Gastrocnemius medialis (tissue), 4 donors: ENCODE results near the gene CENPT. TPM values are rescaled to one million over a fixed set of nuclear protein-coding genes. Genes with fewer than 3 reads are reported as not detected.

Experiments used
- ATAC-seq, 2 donors: fragments of 150-250 bp; one replicate each; pipeline ENCODE4 v1.9.1; 2016
- DNase-seq, 2 donors: peaks; one replicate each; pipeline ENCODE4 v3.0.0-alpha.2; 2019
- H3K27ac ChIP-seq, 4 donors: fragments of 200-600 bp; sonication (generic); 1 replicate in 1 of 4; 2 replicates in 3 of 4; pipeline ENCODE4 v1.5.1; 2016 to 2018; ENCODE audit warnings: mild to moderate bottlenecking in 2 of 4, moderate library complexity in 1 of 4
- H3K27me3 ChIP-seq, 3 donors: fragments of 200-600 bp; sonication (generic) in 2 of 3; 1 replicate in 1 of 3; 2 replicates in 2 of 3; pipeline versions ENCODE4 v1.5.1 to v1.6.0; 2016 to 2019; ENCODE audit warnings: mild to moderate bottlenecking in 1 of 3, moderate library complexity in 1 of 3
- H3K36me3 ChIP-seq, 2 donors: fragments of 200-600 bp; sonication (generic) in 1 of 2; one replicate each; pipeline ENCODE4 v1.5.1; 2017 to 2018
- H3K4me1 ChIP-seq, 2 donors: fragments of 200-600 bp; sonication (generic) in 1 of 2; one replicate each; pipeline ENCODE4 v1.5.1; 2016 to 2017; ENCODE audit warnings: mild to moderate bottlenecking in 2 of 2
- H3K4me3 ChIP-seq, 4 donors: fragments of 200-600 bp; sonication (generic) in 3 of 4; 1 replicate in 1 of 4; 2 replicates in 3 of 4; pipeline ENCODE4 v1.5.1; 2016 to 2019; ENCODE audit warnings: mild to moderate bottlenecking in 2 of 4
- H3K9me3 ChIP-seq, 3 donors: fragments of 200-600 bp; sonication (generic) in 2 of 3; 1 replicate in 1 of 3; 2 replicates in 2 of 3; pipeline ENCODE4 v1.5.1; 2016 to 2019
- POLR2A ChIP-seq, 2 donors: fragments of 450-650 bp; IDR thresholded peaks; one replicate each; pipeline ENCODE4 v1.6.1; 2017; ENCODE audit warnings: antibody characterized with exemption in 2 of 2, mild to moderate bottlenecking in 2 of 2, moderate library complexity in 2 of 2
- in situ Hi-C, 4 donors: fragments of 200-750 bp; cut with MboI; loops; one replicate each; pipeline versions ENCODE4 v1.15.0 to v1.8.0; 2017; ENCODE audit warnings: low sequenced_read_pairs in 4 of 4
- intact Hi-C: fragments of 100-400 bp; cut with DNase I; formaldehyde crosslinking; loops from one replicate; pipeline ENCODE4 v1.15.1; 2023; ENCODE audit warnings: low total_unique reads
- total RNA-seq, 4 donors: library from RNA; depleted of rRNA; stranded (reverse); fragments of >200 nt; gene quantifications; one replicate each; pipeline versions ENCODE4 v1.1.0 to v1.2.3, GENCODE V29; 2016
- TF ChIP-seq, protein P1 (sequence below), 5 experiments: fragments of 450-650 bp in 3 of 5; fragments of 200-600 bp in 2 of 5; sonication (generic) in 2 of 5; IDR thresholded peaks in 4 of 5; conservative IDR thresholded peaks in 1 of 5; 1 replicate in 4 of 5; 2 replicates in 1 of 5; pipeline ENCODE4 v1.5.1; 2016 to 2019; ENCODE audit warnings: antibody characterized with exemption in 5 of 5, mild to moderate bottlenecking in 3 of 5, moderate library complexity in 3 of 5

CENPT gene
- total RNA-seq, 4 donors from 2014 or later, result 14.9 to 41.2 (median 20.0) TPM

DNA sequence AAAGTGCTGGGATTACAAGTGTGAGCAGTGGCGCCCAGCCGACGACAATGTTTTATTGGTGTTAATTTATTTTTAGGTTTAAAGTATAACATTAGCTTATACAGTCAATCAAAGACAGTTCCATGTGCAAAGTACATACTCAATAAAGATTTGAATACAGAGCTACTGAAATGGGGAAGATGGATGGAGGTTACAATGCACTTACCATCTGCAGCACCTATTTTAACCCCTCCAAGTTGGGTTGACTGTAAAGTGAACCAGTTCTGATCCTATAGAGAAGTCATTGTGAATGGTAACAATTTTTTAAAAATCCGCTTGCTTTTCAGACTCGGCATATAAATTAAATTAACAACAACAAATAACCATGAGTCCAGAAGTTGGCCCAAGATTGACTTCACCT, 44.9 kb upstream of the CENPT start:
- no peak for DNase-seq
- intact Hi-C loops, result no loop called here
- H3K36me3 ChIP-seq, result no peaks in the 10 kb centered on the region
- H3K27ac ChIP-seq, result peak overlapping the region; percentile 90 to 100 (median 96)
- H3K9me3 ChIP-seq, result no peaks in the 10 kb centered on the region
- H3K27me3 ChIP-seq, result no peaks in the 10 kb centered on the region
- TF ChIP-seq, protein P1, sequence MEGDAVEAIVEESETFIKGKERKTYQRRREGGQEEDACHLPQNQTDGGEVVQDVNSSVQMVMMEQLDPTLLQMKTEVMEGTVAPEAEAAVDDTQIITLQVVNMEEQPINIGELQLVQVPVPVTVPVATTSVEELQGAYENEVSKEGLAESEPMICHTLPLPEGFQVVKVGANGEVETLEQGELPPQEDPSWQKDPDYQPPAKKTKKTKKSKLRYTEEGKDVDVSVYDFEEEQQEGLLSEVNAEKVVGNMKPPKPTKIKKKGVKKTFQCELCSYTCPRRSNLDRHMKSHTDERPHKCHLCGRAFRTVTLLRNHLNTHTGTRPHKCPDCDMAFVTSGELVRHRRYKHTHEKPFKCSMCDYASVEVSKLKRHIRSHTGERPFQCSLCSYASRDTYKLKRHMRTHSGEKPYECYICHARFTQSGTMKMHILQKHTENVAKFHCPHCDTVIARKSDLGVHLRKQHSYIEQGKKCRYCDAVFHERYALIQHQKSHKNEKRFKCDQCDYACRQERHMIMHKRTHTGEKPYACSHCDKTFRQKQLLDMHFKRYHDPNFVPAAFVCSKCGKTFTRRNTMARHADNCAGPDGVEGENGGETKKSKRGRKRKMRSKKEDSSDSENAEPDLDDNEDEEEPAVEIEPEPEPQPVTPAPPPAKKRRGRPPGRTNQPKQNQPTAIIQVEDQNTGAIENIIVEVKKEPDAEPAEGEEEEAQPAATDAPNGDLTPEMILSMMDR (IDR thresholded peaks at IDR 0.05 in 4 of 5, conservative IDR thresholded peaks at IDR 0.05 in 1 of 5), result no peak
- TF ChIP-seq POLR2A (IDR thresholded peaks at IDR 0.05), result no peak
- in situ Hi-C loops, result no loop called here
- ATAC-seq, result no peak
- H3K4me1 ChIP-seq, result peaks cover 39 to 42% of the 10 kb centered on the region in 2 donors
- H3K4me3 ChIP-seq, result peak overlapping the region; percentile 71 to 94 (median 88)

DNA sequence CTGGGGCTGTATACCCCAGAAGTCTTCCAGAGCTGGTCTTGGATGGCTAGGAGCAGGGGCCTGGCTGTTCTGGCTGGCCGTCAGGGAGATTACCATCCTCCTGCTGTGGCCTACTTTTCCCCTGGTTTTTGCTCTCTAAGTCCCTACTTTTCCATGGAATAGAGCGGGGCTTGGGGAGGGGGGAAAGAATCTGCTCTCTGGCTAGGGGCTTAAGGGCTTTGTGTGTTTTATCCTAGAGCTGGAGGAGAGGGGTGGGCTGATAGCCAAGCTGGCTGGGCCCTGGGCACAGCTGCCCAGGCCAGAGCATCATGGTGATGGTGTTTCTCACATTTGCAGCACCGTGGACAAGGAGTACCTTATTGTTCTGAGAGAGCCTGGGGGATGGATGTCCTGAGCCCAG, 40.8 kb upstream of the CENPT start:
- Histone ChIP-seq H3K36me3 (peaks cover 0 to 8% of the 10 kb centered on the region in 2 donors), H3K9me3 (no peaks in the 10 kb centered on the region), H3K27ac (no peak overlapping the region), H3K4me3 (no peak overlapping the region), H3K27me3 (no peaks in the 10 kb centered on the region), H3K4me1 (peaks cover 24 to 26% of the 10 kb centered on the region in 2 donors)
- no peak for DNase-seq
- no peak for ATAC-seq
- TF ChIP-seq POLR2A (IDR thresholded peaks at IDR 0.05), result no peak
- TF ChIP-seq, protein P1 (IDR thresholded peaks at IDR 0.05 in 4 of 5, conservative IDR thresholded peaks at IDR 0.05 in 1 of 5), result no peak
- intact Hi-C loops (no loop called here), in situ Hi-C loops (loop anchor here in 1 of 4 donors (10.0 kb wide), 1 partner anchor 46 kb away; the partner anchor contains the start of genes CTRL and PSMB10)

DNA sequence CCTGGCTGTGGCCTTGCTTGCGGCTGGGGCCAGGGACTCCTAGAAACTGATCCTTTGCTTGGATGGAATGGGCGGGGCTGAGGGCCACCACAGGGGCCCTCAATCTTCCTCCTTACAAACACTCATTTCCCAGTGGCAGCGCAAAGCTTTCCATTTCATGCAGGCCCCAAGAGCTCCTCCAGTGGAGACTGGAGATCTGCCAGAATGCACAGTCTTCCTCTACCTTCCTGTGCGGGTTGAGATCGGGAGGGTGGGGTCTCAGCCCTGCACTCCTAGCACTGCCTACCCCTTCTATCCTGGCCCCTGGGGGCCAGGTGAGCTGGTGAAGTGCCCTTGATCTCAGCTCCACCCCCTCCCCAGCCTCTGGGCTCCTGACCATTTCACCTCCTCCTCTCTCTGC, 38.9 kb upstream of the CENPT start:
- intact Hi-C loops, result no loop called here
- no peak overlapping the region for H3K27ac ChIP-seq
- H3K36me3 ChIP-seq, result peaks cover 0 to 17% of the 10 kb centered on the region in 2 donors
- no peak for DNase-seq
- no peaks in the 10 kb centered on the region for H3K27me3 ChIP-seq
- TF ChIP-seq POLR2A (IDR thresholded peaks at IDR 0.05), result no peak
- TF ChIP-seq, protein P1 (IDR thresholded peaks at IDR 0.05 in 4 of 5, conservative IDR thresholded peaks at IDR 0.05 in 1 of 5), result no peak
- in situ Hi-C loops, result loop anchor here in 1 of 4 donors (10.0 kb wide), 1 partner anchor 48 kb away; the partner anchor contains the start of genes CTRL and PSMB10
- ATAC-seq, result no peak
- H3K4me3 ChIP-seq, result no peak overlapping the region
- no peaks in the 10 kb centered on the region for H3K9me3 ChIP-seq
- H3K4me1 ChIP-seq, result peaks cover 37 to 39% of the 10 kb centered on the region in 2 donors

DNA sequence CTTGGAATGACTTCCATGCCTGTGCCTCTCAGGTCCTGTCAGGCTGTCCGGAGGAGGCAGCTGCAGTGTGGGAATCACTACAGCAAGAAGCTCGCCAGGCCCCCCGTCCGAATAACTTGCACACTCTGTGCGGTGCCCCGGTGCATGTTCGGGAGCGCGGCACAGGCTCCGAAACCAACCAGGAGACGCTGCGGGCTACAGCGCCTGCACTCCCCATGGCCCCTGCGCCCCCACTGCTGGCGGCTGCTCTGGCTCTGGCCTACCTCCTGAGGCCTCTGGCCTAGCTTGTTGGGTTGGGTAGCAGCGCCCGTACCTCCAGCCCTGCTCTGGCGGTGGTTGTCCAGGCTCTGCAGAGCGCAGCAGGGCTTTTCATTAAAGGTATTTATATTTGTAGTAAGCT, 38.5 kb upstream of the CENPT start:
- H3K4me1 ChIP-seq, result peaks cover 41 to 43% of the 10 kb centered on the region in 2 donors
- H3K4me3 ChIP-seq, result no peak overlapping the region
- no peak for DNase-seq
- no peak for TF ChIP-seq POLR2A (IDR thresholded peaks at IDR 0.05)
- TF ChIP-seq, protein P1 (IDR thresholded peaks at IDR 0.05 in 4 of 5, conservative IDR thresholded peaks at IDR 0.05 in 1 of 5), result no peak
- no peaks in the 10 kb centered on the region for H3K27me3 ChIP-seq
- no peak for ATAC-seq
- intact Hi-C loops (no loop called here), in situ Hi-C loops (loop anchor here in 1 of 4 donors (10.0 kb wide), 1 partner anchor 49 kb away; the partner anchor contains the start of genes CTRL and PSMB10)
- peak overlapping the region in 1 of 4 donors; percentile 90 for H3K27ac ChIP-seq
- peaks cover 0 to 21% of the 10 kb centered on the region in 2 donors for H3K36me3 ChIP-seq
- no peaks in the 10 kb centered on the region for H3K9me3 ChIP-seq
